GM21825 (cell line): ENCODE measurements around the gene HDAC6.

ENCODE experiments used
- ATAC-seq: cut with Tn5 transposase; IDR thresholded peaks from one replicate; pipeline ENCODE4 v1.9.1; 2021; ENCODE audit warnings: mild to moderate bottlenecking, moderate library complexity; ENCODE audit not compliant: unreplicated experiment

HDAC6 gene

GRCh38 chrX:48801280-48802088 lies at the start of gene HDAC6:
TSS of gene HDAC6 (plus strand) at chrX:48802067. CDS start at chrX:48802693, 626 bp downstream.
- ATAC-seq = peak; percentile 83

- ATAC-seq = no peak
Measured at GRCh38 chrX:48752498-48752897, 49.4 kb upstream of the HDAC6 start.

GRCh38 chrX:48753708-48754228 lies 48.1 kb upstream of the HDAC6 start:
- ATAC-seq = no peak

- ATAC-seq = no peak
Measured at GRCh38 chrX:48754238-48754637, 47.6 kb upstream of the HDAC6 start.

GRCh38 chrX:48761674-48762471 lies 40.0 kb upstream of the HDAC6 start, which contains the start of gene GLOD5:
TSS of gene GLOD5 (plus strand) at chrX:48761747. CDS start at chrX:48761791, 44 bp downstream.
- no peak for ATAC-seq

GRCh38 chrX:48769230-48769629 lies 32.6 kb upstream of the HDAC6 start:
- ATAC-seq = no peak

GRCh38 chrX:48770296-48770695 lies 31.6 kb upstream of the HDAC6 start:
- ATAC-seq = no peak

GRCh38 chrX:48772602-48773001 lies 29.3 kb upstream of the HDAC6 start:
- no peak for ATAC-seq

GRCh38 chrX:48776818-48777439 lies 24.9 kb upstream of the HDAC6 start:
- ATAC-seq = no peak

GRCh38 chrX:48779399-48779798 lies 22.5 kb upstream of the HDAC6 start:
- no peak for ATAC-seq

GRCh38 chrX:48781705-48782104 lies 20.2 kb upstream of the HDAC6 start:
- ATAC-seq = no peak

GRCh38 chrX:48782216-48782615 lies 19.7 kb upstream of the HDAC6 start:
- ATAC-seq = no peak

- ATAC-seq = no peak
Measured at GRCh38 chrX:48782795-48783194, 19.1 kb upstream of the HDAC6 start.

- no peak for ATAC-seq
Measured at GRCh38 chrX:48784726-48785125, 17.1 kb upstream of the HDAC6 start.

- ATAC-seq = no peak
Measured at GRCh38 chrX:48785186-48785539, 16.7 kb upstream of the HDAC6 start.

- ATAC-seq = no peak
Measured at GRCh38 chrX:48785540-48786214, 16.2 kb upstream of the HDAC6 start.

GRCh38 chrX:48786341-48786800 lies 15.5 kb upstream of the HDAC6 start, which contains the start of gene GATA1:
TSS of gene GATA1 (plus strand) at chrX:48786590. CDS start at chrX:48791110, 4,520 bp downstream.
- ATAC-seq = no peak

GRCh38 chrX:48786825-48787504 lies 14.9 kb upstream of the HDAC6 start:
- no peak for ATAC-seq

GRCh38 chrX:48787505-48788443 lies 14.1 kb upstream of the HDAC6 start:
- ATAC-seq = no peak
